Hematopoietic multipotent progenitor cell treated with erythropoietin and hydrocortisone succinate and interleukin-3 and kit ligand, for 15 days (in vitro differentiated cells): Measurements from ENCODE around the gene HMX3.

ENCODE experiments used
- DNase-seq: peaks from one replicate; pipeline ENCODE4 v3.0.0-alpha.2; 2015; ENCODE audit warnings: low spot score

HMX3 gene

GRCh38 chr10:123134343-123134914 is 1.3 kb upstream of the HMX3 start:
- DNase-seq: no peak

- DNase-seq: no peak
These were observed 805 bp upstream of the HMX3 start for GRCh38 chr10:123134915-123135414.

GRCh38 chr10:123136221-123136805 is 543 bp downstream of the HMX3 start:
- DNase-seq: no peak

- no peak for DNase-seq
These were observed 1.3 kb downstream of the HMX3 start for GRCh38 chr10:123136806-123137642.

GRCh38 chr10:123139165-123139520 is 3.4 kb downstream of the HMX3 start:
- no peak for DNase-seq

GRCh38 chr10:123139521-123140163 is 3.9 kb downstream of the HMX3 start:
- no peak for DNase-seq

- DNase-seq: no peak
These were observed 4.6 kb downstream of the HMX3 start for GRCh38 chr10:123140164-123140982.

- no peak for DNase-seq
These were observed 5.2 kb downstream of the HMX3 start for GRCh38 chr10:123140983-123141390.

GRCh38 chr10:123141791-123142700 is 6.3 kb downstream of the HMX3 start:
- no peak for DNase-seq

GRCh38 chr10:123142701-123143161 is 7.0 kb downstream of the HMX3 start:
- no peak for DNase-seq

GRCh38 chr10:123143162-123143824 is 7.5 kb downstream of the HMX3 start:
- no peak for DNase-seq

GRCh38 chr10:123143825-123144168 is 8.0 kb downstream of the HMX3 start:
- no peak for DNase-seq

- DNase-seq: no peak
These were observed 9.1 kb downstream of the HMX3 start for GRCh38 chr10:123144697-123145541.

- DNase-seq: no peak
These were observed 9.8 kb downstream of the HMX3 start for GRCh38 chr10:123145542-123146012.

GRCh38 chr10:123146013-123146893 is 10.5 kb downstream of the HMX3 start:
- no peak for DNase-seq

- DNase-seq: no peak
These were observed 11.3 kb downstream of the HMX3 start for GRCh38 chr10:123146894-123147634.
